Measurements from ENCODE around the gene SCRG1. TPM values are rescaled to one million over a fixed set of nuclear protein-coding genes. Genes with fewer than 3 reads are reported as not detected.

SCRG1 gene
- total RNA-seq, 1 donor from 2014 or later = not detected

GRCh38 chr4:173413036-173413435 is 14.1 kb upstream of the SCRG1 start:
- intact Hi-C loops (cut with micrococcal nuclease) = no loop called here

- intact Hi-C loops (cut with micrococcal nuclease) = no loop called here
Observed at GRCh38 chr4:173411106-173411693, 12.3 kb upstream of the SCRG1 start.

- intact Hi-C loops (cut with micrococcal nuclease) = no loop called here
Observed at GRCh38 chr4:173410079-173410478, 11.2 kb upstream of the SCRG1 start.

- intact Hi-C loops (cut with micrococcal nuclease) = no loop called here
Observed at GRCh38 chr4:173405840-173406606, 7.1 kb upstream of the SCRG1 start.

GRCh38 chr4:173404296-173404865 is 5.5 kb upstream of the SCRG1 start:
- intact Hi-C loops (cut with micrococcal nuclease) = no loop called here

- intact Hi-C loops (cut with micrococcal nuclease) = no loop called here
Observed at GRCh38 chr4:173403051-173403450, 4.1 kb upstream of the SCRG1 start.

- intact Hi-C loops (cut with micrococcal nuclease) = no loop called here
Observed at GRCh38 chr4:173401063-173401462, 2.1 kb upstream of the SCRG1 start.

GRCh38 chr4:173398220-173398619 is 696 bp downstream of the SCRG1 start:
- intact Hi-C loops (cut with micrococcal nuclease) = no loop called here

GRCh38 chr4:173397604-173398003 is 1.3 kb downstream of the SCRG1 start:
- intact Hi-C loops (cut with micrococcal nuclease) = no loop called here

- intact Hi-C loops (cut with micrococcal nuclease) = no loop called here
Observed at GRCh38 chr4:173391701-173392100, 7.2 kb downstream of the SCRG1 start.

- intact Hi-C loops (cut with micrococcal nuclease) = no loop called here
Observed at GRCh38 chr4:173386751-173387150, 12.2 kb downstream of the SCRG1 start.

- intact Hi-C loops (cut with micrococcal nuclease) = no loop called here
Observed at GRCh38 chr4:173382349-173382748, 16.6 kb downstream of the SCRG1 start.

GRCh38 chr4:173381610-173382009 is 17.3 kb downstream of the SCRG1 start:
- intact Hi-C loops (cut with micrococcal nuclease) = no loop called here

GRCh38 chr4:173380987-173381386 is 17.9 kb downstream of the SCRG1 start:
- intact Hi-C loops (cut with micrococcal nuclease) = no loop called here

GRCh38 chr4:173379929-173380328 is 19.0 kb downstream of the SCRG1 start:
- intact Hi-C loops (cut with micrococcal nuclease) = no loop called here

- intact Hi-C loops (cut with micrococcal nuclease) = no loop called here
Observed at GRCh38 chr4:173374588-173374987, 24.3 kb downstream of the SCRG1 start.

- intact Hi-C loops (cut with micrococcal nuclease) = loop anchor here (2.0 kb wide), 1 partner anchor 45 kb away; no protein-coding TSS in a partner anchor
Observed at GRCh38 chr4:173371292-173372192, 27.4 kb downstream of the SCRG1 start.

GRCh38 chr4:173370477-173371291 is 28.2 kb downstream of the SCRG1 start, which contains the start of gene SAP30:
Gene SAP30, plus strand, starts transcription at chr4:173370954. Its CDS starts 229 bp downstream, at chr4:173371183.
- intact Hi-C loops (cut with micrococcal nuclease) = loop anchor here (1.0 to 2.0 kb wide), 4 partner anchors 36 to 913 kb away; partner anchors contain the start of genes CEP44, FBXO8, GALNT7 and HMGB2

GRCh38 chr4:173370130-173370476 is 28.8 kb downstream of the SCRG1 start:
- intact Hi-C loops (cut with micrococcal nuclease) = loop anchor here (1.0 to 2.0 kb wide), 4 partner anchors 36 to 913 kb away; partner anchors contain the start of genes CEP44, FBXO8, GALNT7 and HMGB2

- intact Hi-C loops (cut with micrococcal nuclease) = no loop called here
Observed at GRCh38 chr4:173367946-173368345, 31.0 kb downstream of the SCRG1 start.
